Neutrophil (primary cell): Measurements from ENCODE around the gene GJB2.

ENCODE experiments used
- H3K27ac ChIP-seq: fragments of 200-600 bp; sonication (generic); 2 replicates; pipeline ENCODE4 v1.5.1; 2016; ENCODE audit warnings: mild to moderate bottlenecking, moderate library complexity
- H3K27me3 ChIP-seq: fragments of 200-600 bp; sonication (generic); 2 replicates; pipeline ENCODE4 v1.6.0; 2016; ENCODE audit warnings: mild to moderate bottlenecking
- H3K36me3 ChIP-seq: fragments of 200-600 bp; sonication (generic); 2 replicates; pipeline ENCODE4 v1.5.1; 2017
- H3K4me1 ChIP-seq, 2 experiments: fragments of 200-600 bp in 1 of 2; sonication (generic) in 1 of 2; 1 replicate in 1 of 2; 2 replicates in 1 of 2; pipeline versions ENCODE4 v1.5.1 to v1.6.1; 2013 to 2016; ENCODE audit warnings: low read depth in 1 of 2, low read length in 1 of 2, mild to moderate bottlenecking in 1 of 2, moderate library complexity in 1 of 2; ENCODE audit not compliant: control insufficient read depth in 1 of 2, insufficient read depth in 1 of 2
- H3K4me3 ChIP-seq, 2 experiments: fragments of 200-600 bp in 1 of 2; sonication (generic) in 1 of 2; 1 replicate in 1 of 2; 2 replicates in 1 of 2; pipeline ENCODE4 v1.5.1; 2013 to 2016; ENCODE audit warnings: low read depth in 1 of 2, low read length in 1 of 2, mild to moderate bottlenecking in 1 of 2, moderate library complexity in 1 of 2
- H3K9me3 ChIP-seq: fragments of 200-600 bp; sonication (generic); 2 replicates; pipeline ENCODE4 v1.5.1; 2016
- CTCF ChIP-seq: fragments of 200-600 bp; sonication (generic); IDR thresholded peaks from 2 replicates; pipeline ENCODE4 v1.5.1; 2016; ENCODE audit warnings: antibody characterized with exemption

GJB2 gene

GRCh38 chr13:20188667-20189553 is 3.8 kb downstream of the GJB2 start:
- no peak overlapping the region for H3K27ac ChIP-seq
- H3K9me3 ChIP-seq = no peaks in the 10 kb centered on the region
- TF ChIP-seq CTCF = peak; percentile 62
- no peaks in the 10 kb centered on the region for H3K36me3 ChIP-seq
- peaks cover 41% of the 10 kb centered on the region for H3K27me3 ChIP-seq
- H3K4me3 ChIP-seq = no peak overlapping the region
- peaks cover 20 to 43% of the 10 kb centered on the region in 2 experiments for H3K4me1 ChIP-seq

- H3K36me3 ChIP-seq = no peaks in the 10 kb centered on the region
- H3K27ac ChIP-seq = no peak overlapping the region
- no peak for TF ChIP-seq CTCF
- H3K4me1 ChIP-seq = peaks cover 12 to 22% of the 10 kb centered on the region in 2 experiments
- no peak overlapping the region for H3K4me3 ChIP-seq
- peaks cover 20% of the 10 kb centered on the region for H3K27me3 ChIP-seq
- H3K9me3 ChIP-seq = no peaks in the 10 kb centered on the region
Measured at GRCh38 chr13:20186771-20187170, 6.0 kb downstream of the GJB2 start.

DNA sequence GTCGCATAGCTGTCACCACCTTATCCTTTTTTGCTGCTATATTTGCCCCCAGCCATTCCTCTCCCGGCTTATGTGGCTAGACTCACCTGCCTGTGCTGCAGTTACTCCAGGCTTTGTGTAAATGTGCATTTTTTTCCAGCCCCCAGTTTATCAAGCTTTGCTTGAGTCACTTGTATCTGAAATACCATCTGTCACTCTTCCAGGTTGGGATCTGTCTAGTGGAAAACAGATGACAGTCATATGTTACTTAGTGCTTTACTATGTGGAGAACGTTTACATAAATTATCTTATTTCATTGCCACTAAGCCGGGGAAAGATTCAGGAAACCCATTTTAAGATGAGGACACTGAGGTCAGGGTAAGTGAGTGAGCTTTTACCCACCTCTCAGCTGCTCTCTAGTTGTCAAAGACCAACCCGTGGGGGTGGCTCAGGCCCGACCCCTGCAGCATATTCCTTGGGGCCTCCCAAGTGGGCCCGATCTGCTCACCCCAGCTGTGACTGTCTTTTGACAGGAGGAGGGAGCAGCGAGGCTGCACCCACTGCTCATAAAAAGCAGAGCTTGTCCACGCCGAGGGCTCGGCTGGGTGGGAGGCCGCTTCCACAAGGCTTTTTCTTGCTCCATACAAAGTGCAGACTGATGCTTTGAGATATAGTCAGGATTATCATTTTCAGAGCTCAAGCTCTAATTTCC is 7.2 kb downstream of the GJB2 start:
- TF ChIP-seq CTCF = no peak

GRCh38 chr13:20182231-20182846 is 10.4 kb downstream of the GJB2 start:
- H3K4me1 ChIP-seq = no peaks in the 10 kb centered on the region
- no peaks in the 10 kb centered on the region for H3K36me3 ChIP-seq
- peak; percentile 66 for TF ChIP-seq CTCF
- H3K9me3 ChIP-seq = no peaks in the 10 kb centered on the region
- no peak overlapping the region for H3K27ac ChIP-seq
- peaks cover 43% of the 10 kb centered on the region for H3K27me3 ChIP-seq
- no peak overlapping the region for H3K4me3 ChIP-seq

More for the DNA sequence above, 7.2 kb downstream of the GJB2 start:
- Histone ChIP-seq H3K36me3 (no peaks in the 10 kb centered on the region), H3K4me1 (peaks cover 12 to 18% of the 10 kb centered on the region in 2 experiments), H3K27me3 (peaks cover 18% of the 10 kb centered on the region), H3K4me3 (no peak overlapping the region), H3K9me3 (no peaks in the 10 kb centered on the region), H3K27ac (no peak overlapping the region)

DNA sequence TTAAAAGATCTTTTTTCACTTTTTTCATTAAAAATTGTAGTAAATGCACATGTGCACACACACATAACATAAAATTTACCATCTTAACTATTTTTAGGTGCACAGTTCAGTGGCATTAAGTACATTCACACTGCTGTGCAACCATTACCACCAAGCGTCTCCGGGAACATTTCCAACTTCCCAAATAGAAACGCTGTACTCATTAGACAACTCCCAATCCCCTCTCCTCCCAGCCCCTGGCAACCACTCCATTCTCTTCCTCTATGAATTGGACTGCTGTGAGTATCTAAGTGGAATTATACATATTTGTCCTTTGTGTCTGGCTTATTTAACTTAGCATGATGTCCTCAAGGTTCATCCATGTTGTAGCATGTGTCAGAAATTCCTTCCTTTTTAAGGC is 11.6 kb downstream of the GJB2 start:
- no peaks in the 10 kb centered on the region for H3K36me3 ChIP-seq
- H3K27me3 ChIP-seq = peaks cover 54% of the 10 kb centered on the region
- no peak overlapping the region for H3K4me3 ChIP-seq
- H3K9me3 ChIP-seq = no peaks in the 10 kb centered on the region
- TF ChIP-seq CTCF = no peak
- no peak overlapping the region for H3K27ac ChIP-seq
- no peaks in the 10 kb centered on the region for H3K4me1 ChIP-seq
